Stimulated activated naive B cell treated with anti-CD40 and anti-IgM and Interleukin-4, amounts not matched to agents 10 μg/mL and 1 μg/mL and 100 μg/mL, for 72 hours (primary cell): Measurements from ENCODE around the gene AGAP6.
"Not testable (repeated sequence)": the region's sequence is repeated elsewhere in the genome, so short reads cannot be mapped to it uniquely, and the experiment has no call there.

Experiments
- ATAC-seq, 2 donors: fragments of 150-1000 bp; cut with Tn5 transposase; replicated peaks; 2 replicates each; pipeline ENCODE4 v1.10.0; 2021; ENCODE audit warnings: moderate library complexity in 1 of 2
- DNase-seq: peaks from one replicate; pipeline ENCODE4 v3.0.0; 2021
- H3K27ac Mint-ChIP-seq: one replicate; pipeline ENCODE4 v1.8.0; 2022; ENCODE audit warnings: mild to moderate bottlenecking, mixed read lengths
- H3K27me3 Mint-ChIP-seq, 2 donors: one replicate each; pipeline ENCODE4 v1.8.0; 2022; ENCODE audit warnings: mixed read lengths in 2 of 2
- H3K36me3 Mint-ChIP-seq, 2 donors: one replicate each; pipeline ENCODE4 v1.8.0; 2022; ENCODE audit warnings: mixed read lengths in 2 of 2, mild to moderate bottlenecking in 1 of 2
- H3K4me1 Mint-ChIP-seq, 2 donors: one replicate each; pipeline ENCODE4 v1.8.0; 2022; ENCODE audit warnings: mixed read lengths in 2 of 2, mild to moderate bottlenecking in 1 of 2
- H3K4me3 Mint-ChIP-seq, 2 donors: one replicate each; pipeline ENCODE4 v1.8.0; 2022; ENCODE audit warnings: mild to moderate bottlenecking in 2 of 2, mixed read lengths in 2 of 2, moderate library complexity in 1 of 2
- H3K9me3 Mint-ChIP-seq, 2 donors: one replicate each; pipeline ENCODE4 v1.8.0; 2022; ENCODE audit warnings: mixed read lengths in 2 of 2, mild to moderate bottlenecking in 1 of 2

AGAP6 gene

DNA sequence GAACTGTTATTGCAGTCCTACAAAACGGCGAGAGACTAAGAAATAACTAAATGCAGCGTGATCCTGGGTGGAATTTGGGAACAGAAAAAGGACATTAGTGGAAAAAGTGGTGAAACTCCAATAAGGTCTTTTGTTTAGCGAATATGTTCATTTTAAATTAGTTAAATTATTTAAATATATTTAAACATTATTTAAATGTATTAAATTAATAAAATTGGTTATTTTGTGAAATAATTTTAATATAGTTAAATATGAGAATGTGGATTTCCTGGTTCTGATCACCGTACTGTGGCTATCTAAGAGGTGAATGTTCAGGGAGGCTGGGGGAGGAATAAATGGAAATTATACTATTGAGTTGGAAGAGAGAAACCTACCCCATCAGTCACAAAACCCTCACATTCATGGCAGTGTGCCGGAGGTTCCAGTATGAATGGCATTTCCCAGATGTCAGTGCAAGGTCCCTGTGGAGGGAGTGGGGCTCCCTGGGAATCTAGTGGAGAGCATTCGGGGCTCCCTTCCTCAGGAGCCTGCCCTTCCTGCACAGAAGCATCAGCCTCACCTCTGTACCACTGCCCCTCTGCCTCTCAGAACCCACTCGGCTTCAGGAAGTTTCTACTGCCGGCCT lies 27.5 kb downstream of the AGAP6 start:
- not testable (repeated sequence) for DNase-seq, H3K36me3 Mint-ChIP-seq, H3K4me3 Mint-ChIP-seq, H3K27me3 Mint-ChIP-seq, ATAC-seq, H3K4me1 Mint-ChIP-seq, H3K9me3 Mint-ChIP-seq
- peak overlapping the region; percentile 31 for H3K27ac Mint-ChIP-seq

DNA sequence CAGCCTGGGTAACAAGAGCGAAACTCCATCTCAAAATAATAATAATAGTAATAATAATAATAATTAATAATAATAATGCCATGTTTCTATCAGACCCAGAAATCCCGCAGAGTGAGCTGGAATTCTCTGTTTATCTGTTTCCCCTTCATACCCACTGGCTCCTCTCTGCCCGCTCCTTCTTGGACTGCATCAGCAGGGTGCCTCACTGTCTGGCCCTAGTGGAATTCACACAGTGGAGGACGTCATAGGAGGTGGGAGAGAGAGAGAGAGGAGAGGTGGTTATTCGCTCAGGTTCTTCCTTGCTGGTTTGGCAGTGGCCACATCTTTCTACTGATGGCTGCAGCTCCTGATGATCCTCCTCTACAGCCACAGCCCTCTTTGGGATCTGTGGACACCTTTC lies 28.7 kb downstream of the AGAP6 start:
- not testable (repeated sequence) for H3K27me3 Mint-ChIP-seq, ATAC-seq, H3K36me3 Mint-ChIP-seq, H3K4me3 Mint-ChIP-seq, H3K4me1 Mint-ChIP-seq, H3K9me3 Mint-ChIP-seq, DNase-seq, H3K27ac Mint-ChIP-seq

DNA sequence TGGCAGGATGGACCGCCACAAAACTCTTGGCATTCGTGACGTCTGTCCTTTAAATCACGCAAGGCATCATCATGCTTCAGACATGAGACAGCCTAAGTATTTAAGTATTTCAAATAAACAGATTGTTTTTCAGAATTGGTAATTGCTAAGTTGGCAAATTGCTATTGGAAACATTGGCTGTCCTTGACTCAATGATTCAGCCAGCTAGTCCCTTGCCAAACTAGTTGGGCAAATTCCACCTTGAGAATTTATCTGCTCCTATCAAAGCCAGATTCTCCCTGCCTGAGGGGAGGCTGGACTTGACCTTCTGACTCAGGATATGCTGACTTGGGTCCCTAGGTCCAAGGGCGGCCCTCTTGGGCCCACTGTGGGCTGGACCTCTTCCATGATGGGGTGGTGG lies 29.4 kb downstream of the AGAP6 start:
- ATAC-seq, H3K9me3 Mint-ChIP-seq, H3K36me3 Mint-ChIP-seq, H3K4me1 Mint-ChIP-seq, H3K27me3 Mint-ChIP-seq, H3K27ac Mint-ChIP-seq, H3K4me3 Mint-ChIP-seq, DNase-seq: not testable (repeated sequence)

DNA sequence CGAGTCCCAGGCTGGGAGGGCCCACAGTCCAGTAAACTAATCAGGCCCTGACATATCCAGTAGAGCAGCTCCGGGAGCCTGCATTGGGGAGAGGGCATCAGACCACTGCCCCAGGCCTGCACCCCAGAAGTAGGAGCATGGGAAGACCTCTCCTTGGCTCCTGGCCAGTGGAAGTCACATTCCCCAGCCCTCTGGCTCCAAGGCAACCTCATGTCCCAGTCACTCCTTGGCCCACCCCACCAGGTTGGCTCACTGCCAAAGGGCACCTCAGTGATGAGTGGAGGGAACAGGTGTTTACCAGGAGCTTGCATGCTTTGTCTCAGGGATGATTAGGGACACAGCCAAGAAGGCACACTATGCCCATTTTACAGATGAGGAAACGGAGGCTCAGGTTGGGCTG lies 31.1 kb downstream of the AGAP6 start:
- H3K27me3 Mint-ChIP-seq, H3K27ac Mint-ChIP-seq, DNase-seq, H3K36me3 Mint-ChIP-seq, ATAC-seq, H3K9me3 Mint-ChIP-seq, H3K4me3 Mint-ChIP-seq, H3K4me1 Mint-ChIP-seq: not testable (repeated sequence)

DNA sequence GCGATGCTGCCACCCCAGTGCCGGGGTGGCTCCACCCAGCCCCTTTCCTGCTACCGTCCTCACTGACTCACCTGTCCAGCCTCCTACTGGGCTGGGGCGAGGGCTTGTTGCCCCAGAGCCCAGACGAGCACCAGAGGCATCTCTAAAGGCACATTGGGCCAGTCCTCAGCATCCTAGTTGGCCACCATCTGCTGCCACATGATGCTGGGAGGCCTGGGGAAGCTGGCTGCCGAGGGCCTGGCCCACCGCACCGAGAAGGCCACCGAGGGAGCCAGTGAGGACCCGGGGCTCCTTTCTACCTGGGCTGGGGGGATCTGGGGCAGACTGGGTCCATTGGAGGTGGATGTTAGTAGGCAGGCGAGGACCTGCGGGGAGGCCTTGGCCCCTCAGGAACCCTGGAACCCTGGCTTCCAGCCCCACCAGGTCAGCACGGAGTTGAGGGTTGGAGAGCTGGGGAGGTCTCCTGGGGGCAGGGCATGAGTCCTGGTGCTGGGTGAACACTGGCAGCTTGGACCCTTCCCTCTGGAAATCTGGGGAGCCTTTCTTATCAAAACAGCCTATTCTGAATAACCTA lies 32.3 kb downstream of the AGAP6 start:
- not testable (repeated sequence) for ATAC-seq

DNA sequence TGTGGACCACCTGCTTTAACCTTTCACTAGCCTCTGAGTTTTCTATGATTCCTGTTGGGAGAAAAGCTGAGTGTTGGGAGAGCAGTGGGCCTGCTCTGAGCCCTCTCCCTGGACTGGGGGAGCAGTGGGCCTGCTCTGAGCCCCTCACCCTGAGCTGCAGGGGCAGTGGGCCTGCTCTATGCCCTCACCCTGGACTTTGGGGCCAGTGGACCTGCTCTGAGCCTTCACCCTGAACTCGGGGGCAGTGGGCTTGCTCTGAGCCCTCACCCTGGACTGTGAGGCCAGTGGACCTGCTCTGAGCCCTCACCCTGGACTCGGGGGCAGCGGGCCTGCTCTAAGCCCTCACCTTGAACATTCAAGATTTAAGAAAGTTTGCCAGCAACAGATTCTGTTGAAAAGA lies 33.4 kb downstream of the AGAP6 start:
- peaks cover 29 to 33% of the 10 kb centered on the region in 2 donors for H3K27me3 Mint-ChIP-seq
- H3K36me3 Mint-ChIP-seq: no peaks in the 10 kb centered on the region
- H3K4me3 Mint-ChIP-seq: no peak overlapping the region
- no peaks in the 10 kb centered on the region for H3K4me1 Mint-ChIP-seq
- DNase-seq: no peak
- no peak for ATAC-seq
- H3K9me3 Mint-ChIP-seq: no peaks in the 10 kb centered on the region
- no peak overlapping the region for H3K27ac Mint-ChIP-seq

More for the DNA sequence above, 32.3 kb downstream of the AGAP6 start:
- H3K27me3 Mint-ChIP-seq: peaks cover 18 to 22% of the 10 kb centered on the region in 2 donors
- not testable (repeated sequence) for H3K4me3 Mint-ChIP-seq, DNase-seq, H3K36me3 Mint-ChIP-seq, H3K27ac Mint-ChIP-seq, H3K4me1 Mint-ChIP-seq, H3K9me3 Mint-ChIP-seq

DNA sequence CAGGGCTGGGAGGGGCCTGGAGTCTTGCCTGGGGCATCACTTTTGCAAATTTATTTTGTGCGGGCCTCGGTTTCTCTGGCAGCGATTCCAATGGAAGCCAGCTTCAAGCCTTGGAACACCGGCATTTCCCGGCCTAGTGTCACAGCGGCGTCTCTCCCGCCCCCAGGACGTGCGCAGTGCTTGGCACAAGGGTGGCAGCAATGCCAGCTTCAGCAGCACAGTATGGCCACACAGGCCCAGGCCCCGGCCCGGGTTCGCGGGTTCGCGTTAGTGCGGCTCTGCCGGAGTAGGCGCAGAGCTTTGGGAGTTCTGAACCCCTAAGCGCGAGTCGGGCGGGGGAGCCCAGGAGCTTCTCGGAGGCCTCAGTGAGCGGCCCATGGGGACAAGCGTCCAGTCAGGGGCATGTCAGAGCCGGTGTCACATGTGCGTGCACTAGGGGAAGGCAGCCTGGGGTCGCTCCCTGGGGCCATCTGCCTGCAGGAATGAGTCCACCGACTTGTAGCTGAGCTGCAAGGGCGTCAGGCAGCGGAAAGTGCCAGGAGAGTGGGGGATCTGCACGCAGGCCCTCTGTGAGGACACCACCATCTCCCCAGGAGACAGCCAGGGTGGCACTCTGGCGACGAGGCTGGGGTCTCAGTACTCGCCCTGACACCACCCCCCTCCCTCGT lies 36.6 kb downstream of the AGAP6 start:
- not testable (repeated sequence) for H3K4me1 Mint-ChIP-seq, H3K4me3 Mint-ChIP-seq, ATAC-seq, H3K27ac Mint-ChIP-seq, H3K36me3 Mint-ChIP-seq, DNase-seq, H3K9me3 Mint-ChIP-seq
- H3K27me3 Mint-ChIP-seq: peaks cover 47 to 48% of the 10 kb centered on the region in 2 donors

DNA sequence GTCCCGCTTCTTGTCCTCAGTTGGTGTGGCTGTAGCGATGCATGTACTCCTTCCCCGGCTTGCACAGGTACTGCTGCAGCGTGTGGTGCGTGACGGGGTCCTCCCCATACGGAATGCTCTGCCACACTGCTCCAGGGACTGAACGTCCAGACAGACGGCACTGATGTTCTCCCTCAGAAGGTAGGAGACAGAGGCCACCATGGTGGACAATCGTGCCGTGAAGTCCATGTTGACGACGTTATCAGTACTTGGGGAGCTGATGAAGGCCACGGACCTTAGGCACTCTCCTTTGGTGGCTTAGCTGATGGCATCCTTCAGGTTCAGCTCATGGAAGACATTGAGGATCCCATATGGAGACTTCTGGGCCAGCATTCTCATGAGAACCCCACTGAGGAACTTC lies 37.4 kb downstream of the AGAP6 start:
- DNase-seq: no peak
- ATAC-seq: no peak
- Mint-ChIP-seq H3K27ac (no peak overlapping the region), H3K4me3 (no peak overlapping the region), H3K4me1 (no peaks in the 10 kb centered on the region), H3K36me3 (no peaks in the 10 kb centered on the region), H3K27me3 (peaks cover 48 to 49% of the 10 kb centered on the region in 2 donors), H3K9me3 (no peaks in the 10 kb centered on the region)

DNA sequence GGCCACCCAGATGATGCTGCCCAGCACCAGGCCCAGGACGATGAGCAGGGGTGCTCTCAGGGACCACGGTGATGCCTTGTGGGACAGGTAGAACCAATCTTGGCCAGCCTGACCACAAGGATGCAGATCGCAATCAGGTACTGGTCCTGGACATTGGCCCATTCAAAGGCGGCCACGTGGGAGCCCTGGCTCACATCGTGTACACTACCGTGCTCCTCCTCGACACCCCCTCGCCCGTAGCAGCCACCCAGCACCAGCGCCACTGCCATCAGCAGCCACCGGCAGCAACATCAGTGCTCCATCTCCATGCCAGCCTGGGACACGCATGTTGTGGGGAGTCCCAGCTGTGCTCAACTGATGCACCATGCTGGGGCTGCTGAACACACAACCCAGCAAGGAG lies 39.0 kb downstream of the AGAP6 start:
- no peaks in the 10 kb centered on the region for H3K4me1 Mint-ChIP-seq
- H3K36me3 Mint-ChIP-seq: no peaks in the 10 kb centered on the region
- DNase-seq (no peak), ATAC-seq (no peak)
- H3K9me3 Mint-ChIP-seq: no peaks in the 10 kb centered on the region
- no peak overlapping the region for H3K4me3 Mint-ChIP-seq
- H3K27ac Mint-ChIP-seq: no peak overlapping the region
- peaks cover 53 to 57% of the 10 kb centered on the region in 2 donors for H3K27me3 Mint-ChIP-seq

DNA sequence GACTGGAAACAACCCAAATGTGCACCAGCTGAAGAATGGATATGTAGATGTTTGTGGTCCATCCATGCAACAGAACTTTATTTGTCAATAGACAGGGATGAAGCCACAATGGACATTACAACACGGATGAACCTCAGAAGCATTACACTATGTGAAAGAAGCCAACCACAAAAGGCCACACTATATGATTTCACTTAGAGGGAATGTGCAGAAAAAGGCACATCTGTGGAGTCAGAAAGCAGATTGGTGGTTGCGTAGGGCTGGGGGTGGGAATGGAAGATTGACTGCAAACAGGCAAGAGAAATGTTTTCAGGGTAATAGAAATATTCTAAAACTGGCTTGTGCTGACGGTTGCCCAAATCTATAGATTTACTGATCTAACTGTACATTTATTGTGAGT lies 45.3 kb downstream of the AGAP6 start:
- Mint-ChIP-seq H3K27ac (no peak overlapping the region), H3K27me3 (peaks cover 10 to 19% of the 10 kb centered on the region in 2 donors), H3K4me1 (no peaks in the 10 kb centered on the region), H3K9me3 (no peaks in the 10 kb centered on the region), H3K4me3 (no peak overlapping the region), H3K36me3 (peaks cover 0 to 3% of the 10 kb centered on the region in 2 donors)
- ATAC-seq (no peak), DNase-seq (no peak)

DNA sequence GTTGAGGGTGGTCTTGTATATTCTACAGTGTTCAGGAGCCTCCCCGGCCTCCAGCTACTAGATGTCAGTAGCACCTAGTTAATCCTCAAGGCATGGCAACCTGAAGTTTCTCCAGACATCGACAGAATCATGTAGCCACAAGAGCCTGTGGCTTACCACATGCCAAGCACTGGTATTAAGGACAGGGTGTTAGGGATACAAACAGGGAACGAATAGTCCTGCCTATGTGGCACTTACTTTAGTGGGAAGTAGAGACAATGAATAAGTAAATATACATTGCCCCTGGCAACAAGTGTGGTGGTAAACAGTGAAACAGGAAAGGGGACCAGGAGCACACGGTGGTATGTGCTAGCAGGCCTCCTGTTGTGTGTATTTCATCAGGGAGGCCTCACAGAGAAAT lies 47.1 kb downstream of the AGAP6 start:
- not testable (repeated sequence) for H3K9me3 Mint-ChIP-seq, H3K36me3 Mint-ChIP-seq, H3K4me3 Mint-ChIP-seq, H3K4me1 Mint-ChIP-seq, DNase-seq, H3K27ac Mint-ChIP-seq, ATAC-seq
- peaks cover 5 to 13% of the 10 kb centered on the region in 2 donors for H3K27me3 Mint-ChIP-seq

DNA sequence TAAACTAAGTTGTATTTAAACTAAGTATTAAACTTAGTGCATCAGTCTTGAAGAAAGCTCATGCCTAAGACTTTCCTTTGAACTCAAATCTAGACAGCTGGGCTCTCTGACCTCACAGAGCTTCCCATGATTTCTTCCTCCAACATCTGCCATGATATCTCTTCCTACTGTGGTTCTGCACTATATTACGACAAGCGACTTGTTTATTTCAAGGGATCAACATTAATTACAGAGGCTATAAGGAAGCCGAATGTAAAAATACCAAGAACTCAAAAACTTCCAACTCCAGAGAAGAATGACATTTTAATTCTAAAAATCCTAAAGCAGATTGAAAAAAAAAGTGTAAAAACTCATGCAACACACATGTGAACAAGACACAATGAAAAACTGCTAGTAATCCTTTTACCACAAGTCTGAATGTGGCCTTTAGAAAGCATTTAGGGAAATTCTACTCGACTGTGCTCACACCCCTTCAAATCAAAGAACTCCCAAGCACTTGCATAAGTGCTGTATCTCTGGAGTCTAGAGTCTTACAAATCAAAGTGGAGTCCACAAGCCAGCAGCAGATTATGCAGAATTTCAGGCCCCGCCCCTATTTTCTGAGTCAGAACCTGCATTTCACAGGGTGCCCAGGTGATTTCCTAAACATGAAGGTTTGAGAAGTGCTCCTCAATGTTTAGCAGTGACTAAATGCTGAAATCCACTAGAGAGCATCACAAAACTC lies 56.9 kb downstream of the AGAP6 start:
- H3K27ac Mint-ChIP-seq: no peak overlapping the region
- H3K36me3 Mint-ChIP-seq: peaks cover 3% of the 10 kb centered on the region in 2 donors
- H3K9me3 Mint-ChIP-seq: no peaks in the 10 kb centered on the region
- no peak for DNase-seq
- no peaks in the 10 kb centered on the region for H3K27me3 Mint-ChIP-seq
- peak in 1 of 2 donors; percentile 41 for ATAC-seq
- peaks cover 0 to 5% of the 10 kb centered on the region in 2 donors for H3K4me1 Mint-ChIP-seq
- H3K4me3 Mint-ChIP-seq: no peak overlapping the region

DNA sequence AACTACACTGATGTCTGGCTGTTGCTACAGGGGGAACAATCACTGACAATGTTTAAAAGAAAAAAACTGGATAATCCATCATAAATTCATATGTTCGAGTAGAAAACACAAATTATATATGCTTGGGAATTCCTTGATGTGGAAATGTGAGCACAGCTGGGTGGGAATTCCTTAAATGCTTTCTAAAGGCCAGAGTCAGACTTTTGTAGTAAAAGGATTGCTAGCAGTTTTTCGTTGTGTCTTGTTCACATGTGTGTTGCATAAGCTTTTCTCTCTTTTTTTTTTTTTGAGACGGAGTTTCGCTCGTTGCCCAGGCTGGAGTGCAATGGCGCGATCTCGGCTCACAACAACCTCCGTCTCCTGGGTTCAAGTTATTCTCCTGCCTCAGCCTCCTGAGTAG lies 58.3 kb downstream of the AGAP6 start:
- not testable (repeated sequence) for DNase-seq, H3K4me3 Mint-ChIP-seq, ATAC-seq, H3K9me3 Mint-ChIP-seq, H3K27ac Mint-ChIP-seq, H3K27me3 Mint-ChIP-seq, H3K36me3 Mint-ChIP-seq, H3K4me1 Mint-ChIP-seq

DNA sequence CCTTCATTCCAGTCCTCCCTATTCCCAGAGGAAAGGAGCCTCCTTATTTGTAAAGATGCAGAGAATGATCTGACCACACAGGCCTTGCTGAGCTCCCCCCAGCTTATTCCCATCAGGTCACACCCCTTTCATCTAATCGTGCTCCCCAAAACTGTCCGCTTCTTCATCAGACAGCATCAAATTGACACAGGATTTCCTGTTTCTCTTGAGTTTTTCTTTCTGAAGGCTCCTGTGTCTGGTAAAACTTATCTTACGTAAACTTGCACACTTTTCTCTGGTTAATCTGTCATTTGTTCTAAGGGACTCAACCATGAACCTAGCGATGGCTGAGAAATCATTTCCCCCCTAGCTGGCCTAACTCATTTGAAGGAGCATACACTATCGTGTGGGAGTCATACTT lies 59.4 kb downstream of the AGAP6 start:
- H3K4me3 Mint-ChIP-seq, H3K27ac Mint-ChIP-seq, H3K36me3 Mint-ChIP-seq, ATAC-seq, H3K27me3 Mint-ChIP-seq, H3K9me3 Mint-ChIP-seq, DNase-seq: not testable (repeated sequence)
- peaks cover 6 to 12% of the 10 kb centered on the region in 2 donors for H3K4me1 Mint-ChIP-seq
